Liver (tissue), 9 donors: ENCODE data around the gene SLC12A5. TPM values are rescaled to one million over a fixed set of nuclear protein-coding genes. Genes with fewer than 3 reads are reported as not detected.
"Not testable (repeated sequence)": the region's sequence is repeated elsewhere in the genome, so short reads cannot be mapped to it uniquely, and the experiment has no call there.

Experiments used
- DNase-seq: peaks from one replicate; pipeline ENCODE4 v3.0.0-alpha.2; 2017; ENCODE audit warnings: low spot score
- H3K27ac ChIP-seq, 2 donors: one replicate each; pipeline ENCODE4 v1.7.0; 2013; ENCODE audit warnings: inconsistent platforms in 2 of 2, low read length in 2 of 2, control low read depth in 1 of 2, low read depth in 1 of 2, mild to moderate bottlenecking in 1 of 2
- H3K27me3 ChIP-seq, 4 donors: one replicate each; pipeline versions ENCODE4 v1.6.1 to v1.7.0; 2013; ENCODE audit warnings: low read length in 3 of 4, inconsistent platforms in 1 of 4, mild to moderate bottlenecking in 1 of 4, moderate library complexity in 1 of 4; ENCODE audit not compliant: control insufficient read depth in 4 of 4, insufficient read depth in 4 of 4
- H3K36me3 ChIP-seq, 4 donors: one replicate each; pipeline versions ENCODE4 v1.6.1 to v1.7.0; 2013; ENCODE audit warnings: low read length in 3 of 4, mild to moderate bottlenecking in 3 of 4, low read depth in 1 of 4, moderate library complexity in 1 of 4; ENCODE audit not compliant: control insufficient read depth in 4 of 4, insufficient read depth in 3 of 4
- H3K4me1 ChIP-seq, 4 donors: one replicate each; pipeline versions ENCODE4 v1.6.1 to v1.7.0; 2013; ENCODE audit warnings: low read length in 3 of 4, mild to moderate bottlenecking in 3 of 4, moderate library complexity in 1 of 4; ENCODE audit not compliant: control insufficient read depth in 4 of 4, insufficient read depth in 4 of 4
- H3K4me3 ChIP-seq, 3 donors: one replicate each; pipeline versions ENCODE4 v1.6.1 to v1.7.0; 2013; ENCODE audit warnings: low read length in 3 of 3, control low read depth in 1 of 3, low read depth in 1 of 3, mild to moderate bottlenecking in 1 of 3
- H3K9ac ChIP-seq, 2 donors: one replicate each; pipeline ENCODE4 v1.7.0; 2013; ENCODE audit warnings: low read length in 2 of 2, mild to moderate bottlenecking in 2 of 2, moderate library complexity in 2 of 2, control low read depth in 1 of 2, low read depth in 1 of 2
- H3K9me3 ChIP-seq, 4 donors: one replicate each; pipeline versions ENCODE4 v1.6.1 to v1.7.0; 2013; ENCODE audit warnings: low read length in 3 of 4; ENCODE audit not compliant: control insufficient read depth in 4 of 4
- EGR1 ChIP-seq, 2 donors: IDR thresholded peaks; 2 replicates each; pipeline ENCODE4 v1.6.1; 2016 to 2018; ENCODE audit warnings: antibody characterized with exemption in 2 of 2, low read depth in 2 of 2
- FOXA1 ChIP-seq: IDR thresholded peaks from 2 replicates; pipeline ENCODE4 v1.6.1; 2016; ENCODE audit warnings: antibody characterized with exemption
- FOXA2 ChIP-seq: IDR thresholded peaks from 2 replicates; pipeline ENCODE4 v1.6.1; 2016; ENCODE audit warnings: antibody characterized with exemption
- GABPA ChIP-seq, 2 donors: IDR thresholded peaks in 1 of 2; conservative IDR thresholded peaks in 1 of 2; 2 replicates each; pipeline ENCODE4 v1.6.1; 2016; ENCODE audit warnings: antibody characterized with exemption in 2 of 2, mild to moderate bottlenecking in 1 of 2, moderate library complexity in 1 of 2
- HNF4A ChIP-seq, 2 donors: conservative IDR thresholded peaks; 2 replicates each; pipeline ENCODE4 v1.6.1; 2016; ENCODE audit warnings: antibody characterized with exemption in 2 of 2, mild to moderate bottlenecking in 2 of 2
- JUND ChIP-seq, 2 donors: IDR thresholded peaks; 2 replicates each; pipeline ENCODE4 v1.6.1; 2016; ENCODE audit warnings: antibody characterized with exemption in 2 of 2
- MAX ChIP-seq: IDR thresholded peaks from 2 replicates; pipeline ENCODE4 v1.6.1; 2016; ENCODE audit warnings: antibody characterized with exemption
- NR2F2 ChIP-seq: IDR thresholded peaks from 2 replicates; pipeline ENCODE4 v1.6.1; 2016; ENCODE audit warnings: antibody characterized with exemption
- RAD21 ChIP-seq, 2 donors: IDR thresholded peaks; 2 replicates each; pipeline ENCODE4 v1.6.1; 2016; ENCODE audit warnings: antibody characterized with exemption in 2 of 2, mild to moderate bottlenecking in 2 of 2
- SP1 ChIP-seq: IDR thresholded peaks from 2 replicates; pipeline ENCODE4 v1.6.1; 2018; ENCODE audit warnings: antibody characterized with exemption, mild to moderate bottlenecking
- TAF1 ChIP-seq: conservative IDR thresholded peaks from 2 replicates; pipeline ENCODE4 v1.6.1; 2016; ENCODE audit warnings: antibody characterized with exemption, mild to moderate bottlenecking
- YY1 ChIP-seq: IDR thresholded peaks from 2 replicates; pipeline ENCODE4 v1.6.1; 2016; ENCODE audit warnings: antibody characterized with exemption, mild to moderate bottlenecking
- ZBTB33 ChIP-seq: IDR thresholded peaks from 2 replicates; pipeline ENCODE4 v1.6.1; 2016; ENCODE audit warnings: antibody characterized with exemption
- WGBS: extraction: QIAGEN DNeasy Blood & Tissue Kit; methylation state at CpG from one replicate; pipeline ENCODE4 v1.1.7; 2013; 5-methylcytosine and 5-hydroxymethylcytosine counted together
- polyA plus RNA-seq, 2 donors: library from polyadenylated mRNA; stranded (reverse) in 1 of 2; unstranded in 1 of 2; fragments of 200-250 nt in 1 of 2; fragments of >200 nt in 1 of 2; fragmentation: Nextera tagmentation in 1 of 2; extraction: Ambion mirVana in 1 of 2; gene quantifications; one replicate each; pipeline versions ENCODE4 v1.2.1 to v1.2.3, GENCODE V29; 2013 to 2015
- total RNA-seq, 2 donors: library from RNA; depleted of rRNA; stranded (reverse); fragments of >200 nt; gene quantifications; one replicate each; pipeline ENCODE4 v1.2.3, GENCODE V29; 2014
- donor health status: healthy.
- donor health status: healthy.
- donor health status: healthy.
- donor health status: healthy.
- donor health status: healthy.

SLC12A5 gene
- total and polyA plus RNA-seq, 4 donors: 0.33 to 1.5 TPM; not detected in 2

GRCh38 chr20:45993197-45993951 lies 35.6 kb upstream of the SLC12A5 start:
- Histone ChIP-seq H3K4me1 (no peaks in the 10 kb centered on the region), H3K4me3 (no peak overlapping the region), H3K36me3 (no peaks in the 10 kb centered on the region), H3K9ac (no peak overlapping the region), H3K27me3 (peaks cover 0 to 3% (median 1%) of the 10 kb centered on the region in 4 donors), H3K9me3 (no peaks in the 10 kb centered on the region), H3K27ac (no peak overlapping the region)
- DNase-seq: no peak
- WGBS: 72% methylated on average over 12 of the region's 12 CpGs
- TF ChIP-seq TAF1 (no peak), SP1 (no peak), RAD21 (IDR thresholded peaks at IDR 0.05) (no peak), MAX (no peak), GABPA (IDR thresholded peaks at IDR 0.05 in 1 of 2, conservative IDR thresholded peaks at IDR 0.05 in 1 of 2) (no peak), FOXA1 (no peak), ZBTB33 (no peak), YY1 (no peak), EGR1 (IDR thresholded peaks at IDR 0.05; ENCODE audit: low read depth in 2 of 2) (no peak)

GRCh38 chr20:45994761-45995493 lies 34.1 kb upstream of the SLC12A5 start:
- WGBS: 64% methylated on average over 9 of the region's 9 CpGs
- Histone ChIP-seq H3K36me3 (no peaks in the 10 kb centered on the region), H3K27me3 (peaks cover 0 to 3% (median 1%) of the 10 kb centered on the region in 4 donors), H3K27ac (no peak overlapping the region), H3K9ac (no peak overlapping the region), H3K9me3 (no peaks in the 10 kb centered on the region), H3K4me3 (no peak overlapping the region), H3K4me1 (no peaks in the 10 kb centered on the region)
- TF ChIP-seq ZBTB33 (no peak), EGR1 (IDR thresholded peaks at IDR 0.05; ENCODE audit: low read depth in 2 of 2) (no peak), YY1 (no peak), FOXA2 (no peak), HNF4A (conservative IDR thresholded peaks at IDR 0.05) (no peak), FOXA1 (no peak), NR2F2 (no peak), MAX (no peak), SP1 (no peak), RAD21 (IDR thresholded peaks at IDR 0.05) (no peak), JUND (IDR thresholded peaks at IDR 0.05) (no peak)
- no peak for DNase-seq

- not testable (repeated sequence) for DNase-seq, H3K27me3 ChIP-seq, H3K9me3 ChIP-seq, H3K27ac ChIP-seq, H3K4me1 ChIP-seq, H3K36me3 ChIP-seq, H3K4me3 ChIP-seq, H3K9ac ChIP-seq
- 66% methylated on average over 6 of the region's 6 CpGs for WGBS
Observed at GRCh38 chr20:45995495-45996097, 33.4 kb upstream of the SLC12A5 start.
